ENCODE measurements around the gene LPCAT1.
"Not testable (repeated sequence)": the region's sequence is repeated elsewhere in the genome, so short reads cannot be mapped to it uniquely, and the experiment has no call there.

The LPCAT1 gene

GRCh38 chr5:1523793-1524480 lies at the start of gene LPCAT1:
LPCAT1 (minus strand) TSS chr5:1523960; CDS start chr5:1523844, 116 bp downstream.
- DNase-seq (ENCODE audit: low read depth) = peak; percentile 64

GRCh38 chr5:1571875-1572274 lies 48.1 kb upstream of the LPCAT1 start:
- not testable (repeated sequence) for DNase-seq (ENCODE audit: low read depth)

GRCh38 chr5:1570975-1571374 lies 47.2 kb upstream of the LPCAT1 start:
- DNase-seq (ENCODE audit: low read depth) = no peak

GRCh38 chr5:1568201-1568979 lies 44.6 kb upstream of the LPCAT1 start:
- DNase-seq (ENCODE audit: low read depth) = no peak

- not testable (repeated sequence) for DNase-seq (ENCODE audit: low read depth)
These were observed 43.9 kb upstream of the LPCAT1 start for GRCh38 chr5:1567527-1568200.

- no peak for DNase-seq (ENCODE audit: low read depth)
These were observed 42.3 kb upstream of the LPCAT1 start for GRCh38 chr5:1565737-1566734.

GRCh38 chr5:1564824-1565736 lies 41.3 kb upstream of the LPCAT1 start:
- no peak for DNase-seq (ENCODE audit: low read depth)

GRCh38 chr5:1564182-1564748 lies 40.5 kb upstream of the LPCAT1 start:
- DNase-seq (ENCODE audit: low read depth) = no peak

- DNase-seq (ENCODE audit: low read depth) = no peak
These were observed 39.9 kb upstream of the LPCAT1 start for GRCh38 chr5:1563617-1564181.

GRCh38 chr5:1563051-1563461 lies 39.3 kb upstream of the LPCAT1 start:
- no peak for DNase-seq (ENCODE audit: low read depth)

GRCh38 chr5:1562599-1562998 lies 38.8 kb upstream of the LPCAT1 start:
- no peak for DNase-seq (ENCODE audit: low read depth)

- DNase-seq (ENCODE audit: low read depth) = no peak
These were observed 37.7 kb upstream of the LPCAT1 start for GRCh38 chr5:1561402-1561929.

GRCh38 chr5:1560499-1560898 lies 36.7 kb upstream of the LPCAT1 start:
- DNase-seq (ENCODE audit: low read depth) = not testable (repeated sequence)

- no peak for DNase-seq (ENCODE audit: low read depth)
These were observed 35.2 kb upstream of the LPCAT1 start for GRCh38 chr5:1558944-1559343.

GRCh38 chr5:1557114-1557873 lies 33.5 kb upstream of the LPCAT1 start:
- no peak for DNase-seq (ENCODE audit: low read depth)

GRCh38 chr5:1555808-1556731 lies 32.3 kb upstream of the LPCAT1 start:
- no peak for DNase-seq (ENCODE audit: low read depth)

- DNase-seq (ENCODE audit: low read depth) = no peak
These were observed 31.4 kb upstream of the LPCAT1 start for GRCh38 chr5:1555011-1555807.

Data from stimulated activated CD8-positive, alpha-beta memory T cell treated with anti-CD3 and anti-CD28 coated beads, Interleukin-4, amount 100 ng/mL, for 24 hours (primary cell).